Endothelial cell of umbilical vein (primary cell): Measurements from ENCODE around the gene CASP7. TPM values are rescaled to one million over a fixed set of nuclear protein-coding genes. Genes with fewer than 3 reads are reported as not detected.

Source experiments
- BruUV-seq: library from RNA; stranded (reverse); fragments of 400-500 nt; replicated peaks from 2 replicates; lab custom pipeline; 2021; lab: Mats Ljungman, UMichigan
- CTCF ChIA-PET: fragments of 300-600, 350-600 bp; sonication (Branson Sonifier 250); formaldehyde crosslinking; loops from one replicate; lab custom pipeline; 2021; ENCODE audit warnings: antibody characterized with exemption, inconsistent platforms; lab: Charles Lee
- POLR2A ChIA-PET: fragments of 300-600, 350-600 bp; sonication (Branson Sonifier 250); formaldehyde crosslinking; loops from one replicate; lab custom pipeline; 2021; ENCODE audit warnings: antibody characterized with exemption, inconsistent platforms; lab: Charles Lee
- DNase-seq: peaks from one replicate; pipeline ENCODE4 v3.0.0-alpha.2; 2011; ENCODE audit warnings: low read depth, low spot score
- FAIRE-seq: peaks from 2 replicates; lab custom pipeline; 2011; peaks lifted over from hg19 to GRCh38; lab: Jason Lieb, UNC
- H2AFZ ChIP-seq: 2 replicates; pipeline ENCODE4 v1.6.0; 2012; ENCODE audit warnings: low read depth, low read length, control low read depth, inconsistent platforms
- H3K27ac ChIP-seq: 2 replicates; pipeline ENCODE4 v1.5.1; 2011; ENCODE audit warnings: low read depth, mild to moderate bottlenecking, control low read depth, low read length, moderate library complexity; ENCODE audit not compliant: insufficient read depth
- H3K27me3 ChIP-seq, 2 experiments: 2 replicates each; pipeline versions ENCODE4 v1.6.0 to v1.6.1; 2011; ENCODE audit warnings: low read length in 2 of 2, mixed read lengths in 1 of 2; ENCODE audit not compliant: control insufficient read depth in 2 of 2, insufficient read depth in 2 of 2
- H3K36me3 ChIP-seq, 2 experiments: 2 replicates in 1 of 2; 3 replicates in 1 of 2; pipeline ENCODE4 v1.5.1; 2011; ENCODE audit warnings: low read length in 2 of 2, mild to moderate bottlenecking in 1 of 2, moderate library complexity in 1 of 2; ENCODE audit not compliant: control insufficient read depth in 2 of 2, insufficient read depth in 2 of 2; ENCODE audit errors: extremely low read depth in 1 of 2
- H3K4me1 ChIP-seq: 3 replicates; pipeline ENCODE4 v1.5.1; 2011; ENCODE audit warnings: mild to moderate bottlenecking, low read length; ENCODE audit not compliant: control insufficient read depth, insufficient read depth; ENCODE audit errors: extremely low read depth
- H3K4me2 ChIP-seq: 2 replicates; pipeline ENCODE4 v1.6.1; 2011; ENCODE audit warnings: low read length, control low read depth, mixed read lengths; ENCODE audit not compliant: insufficient read depth
- H3K4me3 ChIP-seq, 3 experiments: fragments of 200-600 bp in 1 of 3; sonication (generic), shearing (Covaris generic) in 1 of 3; replicated peaks in 1 of 3; 2 replicates each; pipeline ENCODE4 v1.5.1; 2011 to 2016; ENCODE audit warnings: control low read depth in 3 of 3, low read length in 3 of 3, mild to moderate bottlenecking in 2 of 3, inconsistent platforms in 1 of 3, low read depth in 1 of 3, moderate library complexity in 1 of 3; ENCODE audit not compliant: insufficient read depth in 1 of 3
- H3K79me2 ChIP-seq: 2 replicates; pipeline ENCODE4 v1.6.0; 2012; ENCODE audit warnings: low read length, inconsistent platforms; ENCODE audit not compliant: control insufficient read depth, insufficient read depth
- H3K9ac ChIP-seq: replicated peaks from 2 replicates; pipeline ENCODE3; 2011; ENCODE audit warnings: low read length, control low read depth; ENCODE audit not compliant: insufficient read depth; ENCODE audit errors: extremely low read depth
- H3K9me1 ChIP-seq: replicated peaks from 3 replicates; pipeline ENCODE4 v1.6.0; 2011; ENCODE audit warnings: mild to moderate bottlenecking, low read length; ENCODE audit not compliant: control insufficient read depth, insufficient read depth; ENCODE audit errors: extremely low read depth
- H3K9me3 ChIP-seq: replicated peaks from 2 replicates; pipeline ENCODE4 v1.5.1; 2012; ENCODE audit warnings: low read length, inconsistent platforms; ENCODE audit not compliant: control insufficient read depth, insufficient read depth
- H4K20me1 ChIP-seq: replicated peaks from 2 replicates; pipeline ENCODE3; 2011; ENCODE audit warnings: mild to moderate bottlenecking, low read length; ENCODE audit not compliant: control insufficient read depth, insufficient read depth; ENCODE audit errors: extremely low read depth
- CTCF ChIP-seq, 2 donors: IDR thresholded peaks; 1 replicate in 1 of 2; 2 replicates in 1 of 2; pipeline ENCODE4 v1.5.1; 2011; ENCODE audit warnings: low read length in 2 of 2, mild to moderate bottlenecking in 2 of 2, moderate library complexity in 2 of 2, control low read depth in 1 of 2, inconsistent platforms in 1 of 2, low read depth in 1 of 2; ENCODE audit not compliant: insufficient read depth in 1 of 2; ENCODE audit errors: extremely low read depth in 1 of 2
- EZH2 ChIP-seq: IDR thresholded peaks from 2 replicates; pipeline ENCODE4 v1.6.1; 2012; ENCODE audit warnings: borderline replicate concordance, low read depth, mild to moderate bottlenecking, moderate library complexity, low read length, inconsistent platforms; ENCODE audit not compliant: severe bottlenecking
- FOS ChIP-seq: IDR thresholded peaks from 2 replicates; pipeline ENCODE4 v1.6.1; 2011; ENCODE audit warnings: mild to moderate bottlenecking, low read length, moderate library complexity, borderline replicate concordance; ENCODE audit not compliant: insufficient read depth
- GATA2 ChIP-seq: IDR thresholded peaks from 2 replicates; pipeline ENCODE4 v1.7.0; 2011; ENCODE audit warnings: low read depth, mild to moderate bottlenecking, moderate library complexity, mixed read lengths, low read length; ENCODE audit not compliant: insufficient read length, insufficient read depth
- JUN ChIP-seq: IDR thresholded peaks from 2 replicates; pipeline ENCODE4 v1.6.1; 2011; ENCODE audit warnings: borderline replicate concordance, low read depth; ENCODE audit not compliant: insufficient read length, insufficient read depth
- MAX ChIP-seq: IDR thresholded peaks from 2 replicates; pipeline ENCODE4 v1.6.1; 2011; ENCODE audit not compliant: insufficient read depth, insufficient read length
- MYC ChIP-seq: IDR thresholded peaks from one replicate; pipeline ENCODE4 v1.6.1; 2011; ENCODE audit warnings: mild to moderate bottlenecking, low read depth, low read length
- POLR2A ChIP-seq: IDR thresholded peaks from 2 replicates; pipeline ENCODE4 v1.6.1; 2012; ENCODE audit warnings: low read depth, mild to moderate bottlenecking, control low read depth, low read length
- POLR2AphosphoS5 ChIP-seq: IDR thresholded peaks from 2 replicates; pipeline ENCODE4 v1.6.1; 2012; ENCODE audit warnings: low read depth, mild to moderate bottlenecking, control low read depth, low read length, moderate library complexity; ENCODE audit not compliant: insufficient read depth
- dilution Hi-C: fragments of 300-500 bp; cut with MboI; formaldehyde crosslinking; loops from one replicate; pipeline ENCODE4 v1.15.0; 2019; ENCODE audit warnings: low sequenced_read_pairs; ENCODE audit not compliant: extremely low pct_ligation_motif_present
- intact Hi-C: fragments of 100-400 bp; cut with micrococcal nuclease; formaldehyde crosslinking; loops from one replicate; pipeline ENCODE4 v1.10.0; 2022
- polyA plus RNA-seq, 4 experiments: library from polyadenylated mRNA; depleted of rRNA in 3 of 4; stranded (reverse) in 3 of 4; unstranded in 1 of 4; fragments of >200 nt; gene quantifications; 2 replicates each; pipeline versions ENCODE4 v1.2.1 to v1.2.3, GENCODE V29; 2011 to 2012; ENCODE audit warnings: missing spikeins in 1 of 4
- total RNA-seq: library from RNA; stranded (reverse); gene quantifications from 2 replicates; pipeline ENCODE4 v1.2.3, GENCODE V29; 2021

The CASP7 gene
- total and polyA plus RNA-seq, 2 donors (not counting 3 experiments of a cell fraction or from before 2014, with no cell fraction given), result 14.6 to 54.3 TPM

GRCh38 chr10:113754125-113754524 is 74.4 kb downstream of the CASP7 start:
- no TSS peak for BruUV-seq
- no peaks in the 10 kb centered on the region for H3K4me1 ChIP-seq
- ChIA-PET POLR2A (no interaction called here), CTCF (interaction anchor here (0.6 kb wide), 1 partner anchor 591 kb away, joined by 3 read pairs; no protein-coding TSS in a partner anchor)
- no peak overlapping the region for H3K4me3 ChIP-seq
- H3K27me3 ChIP-seq, result peaks cover 0 to 2% of the 10 kb centered on the region in 2 experiments
- H3K36me3 ChIP-seq, result no peaks in the 10 kb centered on the region
- H3K27ac ChIP-seq, result no peak overlapping the region
- no peak for DNase-seq
- no peaks in the 10 kb centered on the region for H4K20me1 ChIP-seq
- no peaks in the 10 kb centered on the region for H3K79me2 ChIP-seq
- H2AFZ ChIP-seq, result no peak overlapping the region
- intact Hi-C loops (no loop called here), dilution Hi-C loops (no loop called here)
- no peaks in the 10 kb centered on the region for H3K9me1 ChIP-seq
- no peak overlapping the region for H3K4me2 ChIP-seq
- no peaks in the 10 kb centered on the region for H3K9me3 ChIP-seq
- FAIRE-seq, result no peak
- no peak overlapping the region for H3K9ac ChIP-seq
- TF ChIP-seq FOS (no peak), MAX (no peak), POLR2AphosphoS5 (no peak), EZH2 (no peak), GATA2 (no peak), POLR2A (no peak), MYC (no peak), JUN (no peak), CTCF (IDR thresholded peaks at IDR 0.05; ENCODE audit: extremely low read depth in 1 of 2, insufficient read depth in 1 of 2, low read depth in 1 of 2, low read length in 2 of 2) (no peak)
